GM21367 (cell line): ENCODE results near the gene SERPINA4.

Experiments
- ATAC-seq: cut with Tn5 transposase; IDR thresholded peaks from one replicate; pipeline ENCODE4 v1.9.1; 2021; ENCODE audit not compliant: unreplicated experiment

The SERPINA4 gene

GRCh38 chr14:94560751-94561655 is at the start of gene SERPINA4:
Gene SERPINA4 (plus strand): TSS chr14:94561442. CDS start chr14:94563483, 2,041 bp downstream.
- no peak for ATAC-seq

- ATAC-seq = no peak
These were observed 46.9 kb upstream of the SERPINA4 start for GRCh38 chr14:94514351-94514750.

- ATAC-seq = no peak
These were observed 45.8 kb upstream of the SERPINA4 start for GRCh38 chr14:94515426-94515825.

GRCh38 chr14:94515856-94516255 is 45.4 kb upstream of the SERPINA4 start:
- no peak for ATAC-seq

- ATAC-seq = no peak
These were observed 44.0 kb upstream of the SERPINA4 start for GRCh38 chr14:94517248-94517640.

GRCh38 chr14:94517641-94518257 is 43.5 kb upstream of the SERPINA4 start:
- no peak for ATAC-seq

GRCh38 chr14:94521375-94522114 is 39.7 kb upstream of the SERPINA4 start:
- ATAC-seq = no peak

GRCh38 chr14:94522115-94522724 is 39.0 kb upstream of the SERPINA4 start:
- ATAC-seq = no peak

GRCh38 chr14:94523265-94523664 is 38.0 kb upstream of the SERPINA4 start:
- no peak for ATAC-seq

- ATAC-seq = no peak
These were observed 37.1 kb upstream of the SERPINA4 start for GRCh38 chr14:94524093-94524492.

GRCh38 chr14:94531187-94531586 is 30.1 kb upstream of the SERPINA4 start:
- no peak for ATAC-seq

GRCh38 chr14:94532447-94532846 is 28.8 kb upstream of the SERPINA4 start:
- no peak for ATAC-seq

GRCh38 chr14:94535506-94535905 is 25.7 kb upstream of the SERPINA4 start:
- ATAC-seq = no peak

- no peak for ATAC-seq
These were observed 24.4 kb upstream of the SERPINA4 start for GRCh38 chr14:94536836-94537235.

- no peak for ATAC-seq
These were observed 23.0 kb upstream of the SERPINA4 start for GRCh38 chr14:94538070-94538740.

GRCh38 chr14:94539181-94539580 is 22.1 kb upstream of the SERPINA4 start:
- no peak for ATAC-seq

- no peak for ATAC-seq
These were observed 21.0 kb upstream of the SERPINA4 start for GRCh38 chr14:94540031-94540794.

- ATAC-seq = no peak
These were observed 19.8 kb upstream of the SERPINA4 start for GRCh38 chr14:94541234-94541975.

GRCh38 chr14:94542111-94542810 is 19.0 kb upstream of the SERPINA4 start:
- ATAC-seq = no peak
